ENCODE measurements around the gene EPS15. TPM values are rescaled to one million over a fixed set of nuclear protein-coding genes. Genes with fewer than 3 reads are reported as not detected.

Gene EPS15
- total and polyA plus RNA-seq, 11 donors, result 19.9 to 80.6 (median 67.8) TPM

DNA sequence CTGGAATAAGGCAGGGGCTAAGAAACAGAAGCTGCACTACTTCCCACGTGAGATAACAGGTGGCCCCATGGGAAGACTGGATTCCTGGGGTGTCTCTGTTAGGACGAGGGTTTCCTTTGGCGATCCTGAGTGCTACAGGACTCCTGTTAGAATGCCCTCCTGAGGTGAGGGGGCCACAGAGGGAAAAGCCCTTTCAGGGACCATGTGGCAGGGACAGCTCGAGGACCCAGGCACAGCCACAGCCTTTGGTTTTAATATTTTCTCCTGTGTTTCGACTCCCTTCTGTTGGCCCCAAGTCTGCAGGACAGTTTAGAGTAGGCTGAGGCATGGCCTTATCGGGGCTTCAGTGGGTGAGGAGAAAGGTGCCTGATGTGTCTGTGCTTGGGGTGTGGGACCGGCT is 201.3 kb downstream of the EPS15 start:
- ATAC-seq (no peak), DNase-seq (no peak)
- Histone ChIP-seq H3K4me1 (peaks cover 0 to 13% (median 0%) of the 10 kb centered on the region in 12 donors), H3K9me3 (no peaks in the 10 kb centered on the region), H3K27me3 (no peaks in the 10 kb centered on the region), H3K36me3 (no peaks in the 10 kb centered on the region), H3K27ac (no peak overlapping the region), H3K4me3 (no peak overlapping the region)
- TF ChIP-seq, protein P1, sequence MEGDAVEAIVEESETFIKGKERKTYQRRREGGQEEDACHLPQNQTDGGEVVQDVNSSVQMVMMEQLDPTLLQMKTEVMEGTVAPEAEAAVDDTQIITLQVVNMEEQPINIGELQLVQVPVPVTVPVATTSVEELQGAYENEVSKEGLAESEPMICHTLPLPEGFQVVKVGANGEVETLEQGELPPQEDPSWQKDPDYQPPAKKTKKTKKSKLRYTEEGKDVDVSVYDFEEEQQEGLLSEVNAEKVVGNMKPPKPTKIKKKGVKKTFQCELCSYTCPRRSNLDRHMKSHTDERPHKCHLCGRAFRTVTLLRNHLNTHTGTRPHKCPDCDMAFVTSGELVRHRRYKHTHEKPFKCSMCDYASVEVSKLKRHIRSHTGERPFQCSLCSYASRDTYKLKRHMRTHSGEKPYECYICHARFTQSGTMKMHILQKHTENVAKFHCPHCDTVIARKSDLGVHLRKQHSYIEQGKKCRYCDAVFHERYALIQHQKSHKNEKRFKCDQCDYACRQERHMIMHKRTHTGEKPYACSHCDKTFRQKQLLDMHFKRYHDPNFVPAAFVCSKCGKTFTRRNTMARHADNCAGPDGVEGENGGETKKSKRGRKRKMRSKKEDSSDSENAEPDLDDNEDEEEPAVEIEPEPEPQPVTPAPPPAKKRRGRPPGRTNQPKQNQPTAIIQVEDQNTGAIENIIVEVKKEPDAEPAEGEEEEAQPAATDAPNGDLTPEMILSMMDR (IDR thresholded peaks at IDR 0.05), result no peak
- no peak for TF ChIP-seq POLR2A (IDR thresholded peaks at IDR 0.05)
- WGBS, 4 donors, result 82 to 93% (median 87%) methylated on average over 7 of the region's 7 CpGs
- intact Hi-C loops (cut with DNase I), result no loop called here

DNA sequence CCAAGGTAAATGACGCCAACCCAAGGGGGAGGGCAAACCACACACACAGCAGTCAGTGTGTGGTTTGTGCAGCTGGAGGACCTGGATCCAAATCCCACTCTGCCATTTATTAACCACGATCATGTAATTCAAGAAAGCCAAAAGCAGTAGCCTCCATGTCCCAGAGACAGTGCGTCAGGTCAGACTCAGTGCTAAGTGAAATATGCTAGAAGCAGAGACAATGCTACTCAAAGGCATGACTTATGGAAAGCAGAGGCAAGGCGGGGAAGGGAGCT is 202.3 kb downstream of the EPS15 start:
- H3K9me3 ChIP-seq, result no peaks in the 10 kb centered on the region

DNA sequence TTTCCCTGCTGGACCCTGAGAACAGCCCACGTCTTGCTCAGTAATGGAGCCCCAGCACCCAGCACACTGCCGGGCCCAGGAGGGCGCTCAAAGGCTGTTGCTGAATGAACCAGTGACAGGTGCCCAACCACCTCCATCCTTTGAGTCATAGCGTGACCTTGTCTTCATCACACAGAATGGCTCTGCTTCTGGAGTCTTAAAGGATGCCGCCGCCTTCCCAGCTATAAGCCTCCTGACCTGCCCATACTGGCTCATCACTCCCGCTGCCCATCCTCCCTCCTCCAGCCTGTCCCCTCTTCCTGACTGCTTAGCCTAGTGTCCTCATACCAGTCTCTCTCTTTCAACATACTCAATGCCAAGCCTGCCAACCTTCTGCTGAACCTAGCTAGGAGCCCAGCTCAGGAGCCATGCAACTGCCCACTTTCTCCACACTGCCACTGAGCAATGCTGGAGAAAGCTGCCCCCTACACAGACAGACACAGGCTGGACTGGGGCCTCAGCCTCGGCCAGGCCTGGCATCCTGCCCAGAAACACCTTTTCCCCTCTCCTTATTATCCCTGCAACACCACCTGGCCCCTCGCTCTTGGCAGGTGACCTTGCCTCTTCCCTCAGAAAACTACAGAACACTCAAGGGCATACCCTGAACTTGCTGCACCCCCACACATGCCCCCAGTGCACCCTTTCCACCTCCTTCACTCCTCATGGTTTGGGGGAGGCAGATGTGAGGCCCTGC is 202.8 kb downstream of the EPS15 start:
- Histone ChIP-seq H3K4me1 (peaks cover 0 to 13% (median 0%) of the 10 kb centered on the region in 12 donors), H3K27me3 (no peaks in the 10 kb centered on the region), H3K36me3 (no peaks in the 10 kb centered on the region), H3K27ac (no peak overlapping the region), H3K4me3 (no peak overlapping the region), H3K9me3 (no peaks in the 10 kb centered on the region)
- intact Hi-C loops (cut with DNase I), result no loop called here
- no peak for TF ChIP-seq POLR2A (IDR thresholded peaks at IDR 0.05)
- TF ChIP-seq, protein P1 (IDR thresholded peaks at IDR 0.05), result no peak
- DNase-seq, result no peak
- 87 to 93% (median 91%) methylated on average over 9 of the region's 9 CpGs for WGBS, 4 donors
- ATAC-seq, result no peak

More for the DNA sequence above, 202.3 kb downstream of the EPS15 start:
- TF ChIP-seq, protein P1 (IDR thresholded peaks at IDR 0.05), result no peak
- TF ChIP-seq POLR2A (IDR thresholded peaks at IDR 0.05), result no peak
- ATAC-seq, result no peak
- DNase-seq, result no peak
- intact Hi-C loops (cut with DNase I), result no loop called here
- 86 to 92% (median 90%) methylated on average over 4 of the region's 4 CpGs for WGBS, 4 donors
- Histone ChIP-seq H3K4me1 (peaks cover 0 to 13% (median 0%) of the 10 kb centered on the region in 12 donors), H3K27me3 (no peaks in the 10 kb centered on the region), H3K27ac (no peak overlapping the region), H3K36me3 (no peaks in the 10 kb centered on the region), H3K4me3 (no peak overlapping the region)

DNA sequence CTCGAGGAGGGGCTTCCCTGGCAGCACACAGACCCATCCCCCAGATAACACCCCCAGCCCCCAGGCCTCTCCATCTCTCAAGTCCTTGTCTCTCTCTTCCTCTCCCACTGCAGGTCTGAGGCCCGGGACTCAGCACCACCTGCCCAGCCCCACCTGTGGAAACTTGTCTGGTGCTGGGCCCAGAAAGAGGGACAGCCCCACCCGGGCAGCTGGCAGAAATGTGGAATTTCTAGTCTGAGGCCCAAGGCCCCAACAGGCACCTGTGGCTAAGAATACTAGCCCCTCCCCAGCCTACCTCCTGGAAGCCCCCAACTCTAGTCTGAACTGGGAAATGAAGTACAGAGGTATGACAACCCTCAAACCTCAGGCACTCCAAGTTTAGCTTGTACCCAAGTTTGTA is 204.1 kb downstream of the EPS15 start:
- Histone ChIP-seq H3K27me3 (no peaks in the 10 kb centered on the region), H3K4me1 (peaks cover 0 to 13% (median 0%) of the 10 kb centered on the region in 12 donors), H3K9me3 (no peaks in the 10 kb centered on the region), H3K36me3 (peaks cover 0 to 2% (median 0%) of the 10 kb centered on the region in 9 donors), H3K4me3 (no peak overlapping the region), H3K27ac (no peak overlapping the region)
- TF ChIP-seq, protein P1 (IDR thresholded peaks at IDR 0.05), result no peak
- TF ChIP-seq POLR2A (IDR thresholded peaks at IDR 0.05), result no peak
- DNase-seq (peak in 1 of 5 donors; percentile 26), ATAC-seq (no peak)
- intact Hi-C loops (cut with DNase I), result no loop called here
- 71 to 82% (median 76%) methylated on average over 3 of the region's 3 CpGs for WGBS, 4 donors
